HUES48 (cell line): ENCODE data around the gene RPS10.
A peak's percentile ranks its signal among the peaks of the same experiment; 100 is the strongest.

Experiments
- H3K27ac ChIP-seq: one replicate; pipeline ENCODE4 v1.7.0; 2013; ENCODE audit warnings: low read depth, low read length, inconsistent platforms
- H3K27me3 ChIP-seq: 2 replicates; pipeline ENCODE4 v1.6.1; 2013; ENCODE audit warnings: mild to moderate bottlenecking, low read length; ENCODE audit not compliant: control insufficient read depth, insufficient read depth
- H3K36me3 ChIP-seq: 2 replicates; pipeline ENCODE4 v1.6.1; 2013; ENCODE audit warnings: low read length; ENCODE audit not compliant: control insufficient read depth, insufficient read depth
- H3K4me1 ChIP-seq: 2 replicates; pipeline ENCODE4 v1.6.1; 2013; ENCODE audit warnings: mild to moderate bottlenecking, low read length; ENCODE audit not compliant: control insufficient read depth, insufficient read depth
- H3K4me3 ChIP-seq: 2 replicates; pipeline ENCODE4 v1.5.1; 2013; ENCODE audit warnings: mild to moderate bottlenecking, low read depth, low read length
- H3K9ac ChIP-seq: 2 replicates; pipeline ENCODE4 v1.6.1; 2013; ENCODE audit warnings: mild to moderate bottlenecking, low read depth, low read length, moderate library complexity
- H3K9me3 ChIP-seq: 2 replicates; pipeline ENCODE4 v1.6.1; 2013; ENCODE audit warnings: low read length; ENCODE audit not compliant: control insufficient read depth, insufficient read depth

RPS10 gene

GRCh38 chr6:34392497-34393190 is 33.2 kb downstream of the RPS10 start, which contains the start of gene NUDT3:
Gene NUDT3, minus strand, starts transcription at chr6:34392669. Its CDS starts 307 bp downstream, at chr6:34392362.
- Histone ChIP-seq H3K4me3 (peak within 1 kb of the TSS; percentile 85), H3K27me3 (no peaks in the 10 kb centered on the region), H3K4me1 (peaks cover 5% of the 10 kb centered on the region; the same call in 1 of the 2 replicates), H3K9me3 (peaks cover 8% of the 10 kb centered on the region; the same call in 1 of the 2 replicates), H3K36me3 (no peaks in the 10 kb centered on the region), H3K9ac (peak within 1 kb of the TSS; percentile 76), H3K27ac (peak within 1 kb of the TSS; percentile 88)

DNA sequence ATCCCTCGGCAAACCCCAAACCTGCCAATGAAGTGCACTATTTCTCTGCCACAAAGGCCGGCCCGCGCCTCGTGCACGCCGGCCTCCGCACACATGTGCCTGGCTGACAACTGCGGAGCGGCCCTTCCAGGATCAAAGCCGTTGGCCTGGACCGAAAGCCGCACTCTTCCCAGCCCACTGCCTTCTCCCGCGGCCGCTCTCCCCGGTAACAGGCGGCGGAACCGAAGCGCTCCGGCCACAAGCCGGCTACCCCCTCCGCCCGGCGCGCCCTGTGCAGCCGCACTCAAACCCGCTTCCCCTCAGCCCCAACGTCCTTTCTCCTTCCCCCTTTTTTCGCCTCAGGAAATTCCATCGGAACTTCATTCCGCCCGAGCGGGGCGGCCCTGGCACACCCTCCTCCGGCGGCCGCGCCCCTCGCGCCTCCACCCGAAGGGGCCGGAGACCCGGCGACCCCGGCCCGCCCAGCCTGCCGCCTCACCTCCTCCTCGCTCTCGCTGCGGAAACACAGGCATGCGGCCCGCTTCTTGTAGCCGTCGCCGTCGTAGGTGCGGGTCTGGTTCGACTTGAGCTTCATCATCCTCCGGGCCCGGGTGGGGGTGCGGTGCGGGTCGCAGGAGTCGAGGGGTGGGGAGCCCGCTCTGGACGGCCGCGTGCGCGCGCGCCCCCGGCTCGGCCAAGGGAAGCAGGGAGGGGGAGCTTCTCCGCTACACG is 33.9 kb downstream of the RPS10 start:
- Histone ChIP-seq H3K4me1 (peaks cover 5% of the 10 kb centered on the region; the same call in 1 of the 2 replicates), H3K9me3 (peaks cover 8% of the 10 kb centered on the region; the same call in 1 of the 2 replicates), H3K4me3 (peak overlapping the region; percentile 85), H3K27me3 (no peaks in the 10 kb centered on the region), H3K9ac (peak overlapping the region; percentile 76), H3K36me3 (no peaks in the 10 kb centered on the region), H3K27ac (peak overlapping the region; percentile 88)

GRCh38 chr6:34391473-34391785 is 34.4 kb downstream of the RPS10 start:
- Histone ChIP-seq H3K9ac (peak overlapping the region; percentile 76), H3K4me3 (peak overlapping the region; percentile 85), H3K27ac (peak overlapping the region; percentile 88), H3K27me3 (no peaks in the 10 kb centered on the region), H3K36me3 (no peaks in the 10 kb centered on the region), H3K4me1 (peaks cover 8% of the 10 kb centered on the region), H3K9me3 (peaks cover 6% of the 10 kb centered on the region; the same call in 1 of the 2 replicates)

DNA sequence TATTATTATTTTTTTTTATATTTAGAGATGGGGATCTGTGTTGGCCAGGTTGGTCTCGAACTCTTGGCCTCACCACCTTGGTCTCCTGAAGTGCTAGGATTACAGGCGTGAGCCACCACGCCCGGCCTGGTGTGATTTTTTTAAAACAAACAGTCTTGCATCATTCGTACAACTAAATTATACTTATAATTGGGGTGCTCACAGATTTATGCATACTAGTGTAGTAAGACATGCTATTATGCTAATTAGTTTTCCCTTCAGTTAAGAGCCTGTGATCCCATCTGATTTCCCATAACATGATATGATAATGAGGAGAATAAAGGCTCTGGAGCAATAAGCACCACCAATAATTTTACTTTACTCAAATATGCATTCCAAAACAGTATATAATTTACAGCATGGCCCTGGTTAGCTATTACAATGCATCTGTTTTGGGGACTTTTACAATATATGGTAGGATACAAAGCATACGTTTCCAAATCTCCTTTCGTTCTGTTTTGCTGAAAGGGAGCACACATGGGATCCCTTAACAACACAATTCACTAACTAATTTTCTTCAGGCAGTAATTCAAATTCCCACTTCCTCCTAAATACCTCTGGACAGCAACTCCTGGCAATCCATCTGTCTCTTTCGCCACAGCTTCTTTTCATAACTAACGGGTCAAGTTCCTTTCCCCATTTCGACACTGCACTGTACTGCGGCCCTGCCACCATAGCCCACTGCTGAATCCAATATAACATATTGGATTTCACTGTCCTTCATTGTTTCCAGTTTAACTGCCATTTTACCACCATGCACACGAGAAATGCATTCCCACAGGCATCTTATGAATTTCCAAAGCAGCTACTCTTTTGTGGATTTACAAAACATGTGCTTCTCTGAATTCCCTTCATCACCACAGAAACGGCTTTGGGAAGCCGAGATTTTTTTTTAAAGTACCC is 35.1 kb downstream of the RPS10 start:
- H3K4me1 ChIP-seq = peaks cover 14% of the 10 kb centered on the region
- H3K9me3 ChIP-seq = no peaks in the 10 kb centered on the region
- H3K36me3 ChIP-seq = no peaks in the 10 kb centered on the region
- H3K27ac ChIP-seq = peak overlapping the region; percentile 24
- H3K4me3 ChIP-seq = peak overlapping the region; percentile 85
- H3K27me3 ChIP-seq = no peaks in the 10 kb centered on the region
- H3K9ac ChIP-seq = peak overlapping the region; percentile 76

- Histone ChIP-seq H3K4me3 (no peak overlapping the region), H3K9ac (no peak overlapping the region), H3K4me1 (peaks cover 23% of the 10 kb centered on the region), H3K36me3 (no peaks in the 10 kb centered on the region), H3K27me3 (no peaks in the 10 kb centered on the region), H3K9me3 (no peaks in the 10 kb centered on the region), H3K27ac (no peak overlapping the region)
Measured at GRCh38 chr6:34389034-34389433, 36.8 kb downstream of the RPS10 start.

GRCh38 chr6:34388421-34388820 is 37.4 kb downstream of the RPS10 start:
- H3K27ac ChIP-seq = no peak overlapping the region
- no peaks in the 10 kb centered on the region for H3K9me3 ChIP-seq
- peaks cover 29% of the 10 kb centered on the region for H3K4me1 ChIP-seq
- no peak overlapping the region for H3K9ac ChIP-seq
- H3K36me3 ChIP-seq = no peaks in the 10 kb centered on the region
- no peaks in the 10 kb centered on the region for H3K27me3 ChIP-seq
- no peak overlapping the region for H3K4me3 ChIP-seq

DNA sequence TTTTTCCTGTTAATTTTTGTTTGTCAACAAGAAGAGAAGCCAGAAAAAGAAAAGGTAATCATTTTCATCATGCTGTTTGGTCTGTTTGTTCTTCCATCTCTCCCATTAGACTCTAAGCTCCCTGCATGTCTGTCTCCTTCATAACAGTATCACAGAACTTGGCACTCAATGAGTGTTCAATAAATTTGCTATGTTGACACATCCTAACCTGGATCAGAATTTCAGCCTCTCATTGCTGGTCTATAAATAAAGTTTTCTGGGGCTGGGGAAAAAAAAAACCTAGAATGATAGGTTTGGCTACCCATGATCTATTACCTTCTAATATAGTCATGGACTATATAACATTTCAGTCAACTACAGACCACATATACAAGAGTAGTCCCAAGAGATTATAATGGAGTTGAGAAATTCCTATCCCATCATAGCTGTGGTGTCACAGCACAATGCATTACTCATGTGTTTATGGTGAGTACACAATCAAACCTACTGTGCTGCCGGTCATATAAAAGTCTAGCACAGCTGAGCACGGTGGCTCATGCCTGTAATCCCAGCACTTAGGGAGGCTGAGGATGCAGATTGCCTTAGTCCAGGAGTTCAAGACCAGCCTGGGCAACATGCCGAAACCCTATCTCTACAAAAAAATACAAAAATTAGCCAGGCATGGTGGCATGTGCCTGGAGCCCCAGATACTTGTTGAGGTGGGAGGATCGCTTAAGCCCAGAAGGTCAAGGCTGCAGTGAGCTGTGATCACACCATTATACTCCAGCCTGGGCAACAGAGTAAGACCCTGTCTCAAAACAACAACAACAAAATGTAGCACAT is 39.3 kb downstream of the RPS10 start:
- no peaks in the 10 kb centered on the region for H3K36me3 ChIP-seq
- H3K4me1 ChIP-seq = peaks cover 31% of the 10 kb centered on the region
- peak overlapping the region; percentile 42 for H3K27ac ChIP-seq
- no peaks in the 10 kb centered on the region for H3K27me3 ChIP-seq
- H3K4me3 ChIP-seq = no peak overlapping the region
- no peaks in the 10 kb centered on the region for H3K9me3 ChIP-seq
- H3K9ac ChIP-seq = no peak overlapping the region

GRCh38 chr6:34385793-34386195 is 40.1 kb downstream of the RPS10 start:
- Histone ChIP-seq H3K9me3 (no peaks in the 10 kb centered on the region), H3K36me3 (no peaks in the 10 kb centered on the region), H3K4me1 (peaks cover 28% of the 10 kb centered on the region), H3K27me3 (no peaks in the 10 kb centered on the region), H3K27ac (peak overlapping the region; percentile 42), H3K4me3 (no peak overlapping the region), H3K9ac (no peak overlapping the region)

DNA sequence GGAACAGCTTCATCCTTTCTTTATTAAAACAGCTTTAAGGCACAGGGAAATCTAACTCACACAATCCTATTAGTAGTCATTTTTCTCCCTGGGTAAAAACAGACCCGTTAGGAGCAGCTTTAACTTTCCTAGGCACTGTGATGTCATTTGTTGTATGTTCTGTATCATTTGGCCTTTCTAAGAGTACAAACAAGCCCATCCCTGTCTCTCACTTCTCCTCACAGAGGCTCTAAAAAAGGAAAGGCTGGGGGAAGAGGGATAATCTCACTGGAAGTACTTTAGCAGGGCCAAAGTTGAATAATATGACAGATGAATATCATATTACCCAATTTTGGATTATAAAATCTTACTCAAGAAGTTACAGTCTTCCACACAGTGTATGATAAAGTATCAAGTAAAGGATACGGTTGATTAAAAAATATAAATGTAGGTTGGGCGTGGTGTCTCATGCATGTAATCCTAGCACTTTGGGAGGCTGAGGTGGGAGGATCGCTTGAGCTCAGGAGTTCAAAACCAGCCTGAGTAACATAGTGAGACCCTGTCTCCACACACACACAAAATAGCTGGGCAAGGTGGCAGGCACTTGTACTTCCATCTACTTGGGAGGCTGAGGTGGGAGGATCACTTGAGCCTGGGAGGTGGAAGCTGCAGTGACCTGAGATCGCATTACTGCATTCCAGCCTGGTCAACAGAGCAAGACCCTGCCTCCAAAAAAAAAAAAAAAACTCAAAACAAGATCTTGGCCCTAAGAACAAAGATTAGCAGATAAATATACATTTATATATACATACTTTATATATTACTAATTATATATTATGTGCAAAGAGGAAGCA is 41.3 kb downstream of the RPS10 start:
- Histone ChIP-seq H3K36me3 (no peaks in the 10 kb centered on the region), H3K27me3 (no peaks in the 10 kb centered on the region), H3K9me3 (no peaks in the 10 kb centered on the region), H3K4me3 (no peak overlapping the region), H3K27ac (peak overlapping the region; percentile 21), H3K4me1 (peaks cover 28% of the 10 kb centered on the region), H3K9ac (no peak overlapping the region)
